ENCODE data around the gene ZNF408. TPM values are rescaled to one million over a fixed set of nuclear protein-coding genes. Genes with fewer than 3 reads are reported as not detected.

ZNF408 gene
- polyA plus RNA-seq, 1 donor from 2014 or later = 12.4 TPM

DNA sequence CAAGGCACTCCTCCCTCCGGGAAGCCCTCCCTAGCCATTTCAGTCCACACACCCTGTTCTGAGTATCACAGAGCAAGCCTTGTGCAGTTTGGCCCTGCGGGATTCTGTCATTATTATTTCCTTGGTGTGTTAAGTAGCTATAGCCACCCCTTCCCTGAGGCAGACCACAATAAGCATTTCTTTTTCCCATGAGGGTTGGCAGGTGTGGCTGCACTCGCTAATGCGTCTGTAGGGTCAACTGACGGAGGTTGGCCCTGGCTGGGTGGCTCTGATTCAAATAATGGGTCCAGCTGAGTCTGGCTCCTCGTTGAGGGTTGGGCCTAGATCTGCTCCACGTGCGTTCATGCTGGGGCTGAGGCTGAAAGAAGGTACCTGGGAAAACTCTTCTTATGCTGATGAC is 23.3 kb downstream of the ZNF408 start:
- H3K9me3 Mint-ChIP-seq = no peaks in the 10 kb centered on the region
- H3K4me3 Mint-ChIP-seq = no peak overlapping the region
- H3K36me3 Mint-ChIP-seq = no peaks in the 10 kb centered on the region
- no peak overlapping the region for H3K27ac Mint-ChIP-seq
- peaks cover 0 to 3% (median 0%) of the 10 kb centered on the region in 3 donors for H3K4me1 Mint-ChIP-seq
- no peaks in the 10 kb centered on the region for H3K27me3 Mint-ChIP-seq

DNA sequence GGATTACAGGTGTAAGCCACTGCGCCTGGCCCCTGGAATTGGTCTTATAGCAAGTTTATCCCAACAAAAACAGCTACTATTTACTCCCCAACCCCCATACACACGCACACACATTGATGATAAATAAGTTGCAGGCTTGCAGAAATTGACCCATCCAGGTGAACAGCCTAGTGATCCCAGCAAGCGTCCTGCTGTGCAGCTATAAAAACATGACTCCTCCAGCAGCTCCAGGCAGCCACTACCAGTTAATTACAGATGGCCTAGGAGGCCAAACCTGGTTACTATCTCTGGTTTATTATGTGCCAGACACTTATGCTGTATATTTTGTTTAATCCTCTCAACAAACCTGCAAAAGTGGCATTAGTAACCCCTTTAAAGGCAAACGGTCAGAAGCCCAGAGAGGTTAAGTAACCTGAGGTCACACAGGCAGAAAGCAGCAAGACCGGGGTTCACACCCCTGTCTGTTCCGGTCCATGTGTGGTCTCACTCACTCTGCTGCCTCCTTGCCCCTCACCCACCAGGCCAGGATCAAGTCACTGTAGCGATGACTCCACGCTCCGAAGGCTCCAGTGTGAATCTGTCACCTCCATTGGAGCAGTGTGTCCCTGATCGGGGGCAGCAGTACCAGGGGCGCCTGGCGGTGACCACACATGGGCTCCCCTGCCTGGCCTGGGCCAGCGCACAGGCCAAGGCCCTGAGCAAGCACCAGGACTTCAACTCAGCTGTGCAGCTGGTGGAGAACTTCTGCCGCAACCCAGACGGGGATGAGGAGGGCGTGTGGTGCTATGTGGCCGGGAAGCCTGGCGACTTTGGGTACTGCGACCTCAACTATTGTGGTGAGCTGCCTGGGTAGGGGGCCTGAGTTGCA is 24.7 kb downstream of the ZNF408 start:
- H3K4me1 Mint-ChIP-seq = peaks cover 0 to 3% (median 0%) of the 10 kb centered on the region in 3 donors
- no peaks in the 10 kb centered on the region for H3K27me3 Mint-ChIP-seq
- H3K9me3 Mint-ChIP-seq = no peaks in the 10 kb centered on the region
- no peak overlapping the region for H3K27ac Mint-ChIP-seq
- peaks cover 3% of the 10 kb centered on the region for H3K36me3 Mint-ChIP-seq
- no peak overlapping the region for H3K4me3 Mint-ChIP-seq

DNA sequence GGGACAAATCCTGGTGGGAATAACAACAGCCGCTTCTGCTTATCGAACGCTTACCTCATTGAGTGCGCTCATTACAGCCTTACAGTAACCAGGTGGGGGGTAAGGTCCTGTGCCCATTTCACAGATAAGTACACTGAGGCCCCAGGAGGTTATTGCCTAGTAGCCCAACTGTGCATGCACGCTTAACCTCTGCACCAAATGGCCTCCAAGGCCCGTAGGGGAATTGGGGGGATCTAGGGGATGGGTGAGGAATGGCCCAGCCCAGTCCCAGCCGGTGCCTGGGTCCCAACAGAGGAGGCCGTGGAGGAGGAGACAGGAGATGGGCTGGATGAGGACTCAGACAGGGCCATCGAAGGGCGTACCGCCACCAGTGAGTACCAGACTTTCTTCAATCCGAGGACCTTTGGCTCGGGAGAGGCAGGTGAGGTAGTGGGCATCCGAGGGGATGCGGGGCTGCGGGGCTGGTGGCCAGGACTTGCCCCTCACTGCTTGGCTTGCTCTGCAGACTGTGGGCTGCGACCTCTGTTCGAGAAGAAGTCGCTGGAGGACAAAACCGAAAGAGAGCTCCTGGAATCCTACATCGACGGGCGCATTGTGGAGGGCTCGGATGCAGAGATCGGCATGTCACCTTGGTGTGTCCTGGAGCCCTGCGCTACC is 25.5 kb downstream of the ZNF408 start:
- H3K27ac Mint-ChIP-seq = no peak overlapping the region
- H3K36me3 Mint-ChIP-seq = peaks cover 3% of the 10 kb centered on the region
- peaks cover 0 to 3% (median 0%) of the 10 kb centered on the region in 3 donors for H3K4me1 Mint-ChIP-seq
- no peaks in the 10 kb centered on the region for H3K27me3 Mint-ChIP-seq
- no peak overlapping the region for H3K4me3 Mint-ChIP-seq
- H3K9me3 Mint-ChIP-seq = no peaks in the 10 kb centered on the region

DNA sequence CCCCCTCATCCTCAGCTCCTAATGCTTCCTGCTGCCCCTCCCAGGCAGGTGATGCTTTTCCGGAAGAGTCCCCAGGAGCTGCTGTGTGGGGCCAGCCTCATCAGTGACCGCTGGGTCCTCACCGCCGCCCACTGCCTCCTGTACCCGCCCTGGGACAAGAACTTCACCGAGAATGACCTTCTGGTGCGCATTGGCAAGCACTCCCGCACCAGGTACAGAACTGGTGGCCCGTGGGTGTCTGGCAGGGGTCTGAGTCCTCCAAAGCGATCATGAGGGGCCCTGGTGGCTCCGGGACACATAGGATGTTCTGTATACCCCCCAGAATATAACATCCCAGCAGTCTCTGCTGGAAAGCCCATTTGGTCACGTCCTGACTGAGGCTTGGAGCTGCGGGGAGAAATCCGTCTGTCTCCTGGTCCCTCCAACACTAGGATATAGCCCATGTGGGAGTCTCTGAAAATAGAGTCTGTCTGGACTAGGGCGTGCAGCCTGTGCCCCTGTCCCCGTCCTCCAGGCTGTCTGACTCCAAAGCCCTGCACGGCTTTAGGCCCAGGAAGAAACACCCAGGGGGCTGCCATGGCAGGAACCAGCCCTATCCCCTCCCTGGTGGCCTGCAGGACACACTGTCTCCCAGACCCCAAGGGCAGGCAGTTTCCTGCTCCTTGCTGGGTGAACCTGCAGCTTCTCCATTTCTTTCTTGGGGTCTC is 27.3 kb downstream of the ZNF408 start:
- H3K27ac Mint-ChIP-seq = no peak overlapping the region
- no peaks in the 10 kb centered on the region for H3K9me3 Mint-ChIP-seq
- H3K27me3 Mint-ChIP-seq = no peaks in the 10 kb centered on the region
- H3K4me3 Mint-ChIP-seq = no peak overlapping the region
- H3K4me1 Mint-ChIP-seq = peaks cover 0 to 3% (median 0%) of the 10 kb centered on the region in 3 donors
- peaks cover 3% of the 10 kb centered on the region for H3K36me3 Mint-ChIP-seq

DNA sequence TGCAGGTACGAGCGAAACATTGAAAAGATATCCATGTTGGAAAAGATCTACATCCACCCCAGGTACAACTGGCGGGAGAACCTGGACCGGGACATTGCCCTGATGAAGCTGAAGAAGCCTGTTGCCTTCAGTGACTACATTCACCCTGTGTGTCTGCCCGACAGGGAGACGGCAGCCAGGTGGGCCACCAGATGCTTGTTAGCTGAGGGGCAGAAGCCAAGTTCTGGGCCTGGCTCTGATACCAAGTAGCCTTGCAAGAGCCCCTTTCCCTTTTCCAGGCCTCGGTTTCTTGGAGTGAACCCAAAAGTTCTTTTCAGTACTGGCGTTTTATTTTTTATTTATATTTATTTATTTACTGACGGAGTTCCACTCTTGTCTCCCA is 27.8 kb downstream of the ZNF408 start:
- H3K9me3 Mint-ChIP-seq = no peaks in the 10 kb centered on the region
- H3K4me1 Mint-ChIP-seq = peaks cover 0 to 3% (median 0%) of the 10 kb centered on the region in 3 donors
- no peaks in the 10 kb centered on the region for H3K27me3 Mint-ChIP-seq
- no peak overlapping the region for H3K27ac Mint-ChIP-seq
- peaks cover 3% of the 10 kb centered on the region for H3K36me3 Mint-ChIP-seq
- H3K4me3 Mint-ChIP-seq = no peak overlapping the region

DNA sequence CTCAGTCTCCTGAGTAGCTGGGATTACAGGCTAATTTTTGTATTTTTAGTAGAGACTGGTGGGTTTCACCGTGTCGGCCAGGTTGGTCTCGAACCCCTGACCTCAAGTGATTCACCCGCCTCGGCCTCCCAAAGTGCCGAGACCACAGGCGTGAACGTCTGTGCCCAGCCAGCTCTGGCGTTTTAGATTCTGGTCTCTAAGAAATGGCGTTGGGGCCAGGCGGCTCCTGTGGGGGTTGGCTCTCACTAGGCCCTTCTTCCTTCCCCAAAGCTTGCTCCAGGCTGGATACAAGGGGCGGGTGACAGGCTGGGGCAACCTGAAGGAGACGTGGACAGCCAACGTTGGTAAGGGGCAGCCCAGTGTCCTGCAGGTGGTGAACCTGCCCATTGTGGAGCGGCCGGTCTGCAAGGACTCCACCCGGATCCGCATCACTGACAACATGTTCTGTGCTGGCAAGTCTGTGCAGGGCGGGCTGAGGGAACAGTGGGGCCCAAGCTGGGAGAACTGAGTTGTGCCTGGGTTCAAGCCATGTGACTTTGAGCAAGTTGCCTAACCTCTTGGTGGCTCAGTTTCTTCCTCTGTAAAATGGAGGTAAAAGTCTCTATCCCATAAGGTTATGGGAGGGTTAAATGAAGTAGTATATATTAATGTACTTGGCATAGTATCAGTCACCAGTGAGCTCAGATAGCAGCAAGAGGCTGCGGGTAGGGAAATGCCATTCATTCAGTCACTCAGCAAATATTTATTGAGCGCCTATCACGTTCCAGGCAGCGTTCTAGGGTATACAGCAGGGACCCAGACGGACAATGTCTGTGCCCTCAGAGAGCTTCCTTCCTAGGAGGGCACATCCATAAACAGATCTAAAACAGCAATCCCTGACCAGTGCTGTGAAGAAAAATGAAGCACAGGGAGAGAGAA is 28.5 kb downstream of the ZNF408 start:
- H3K27me3 Mint-ChIP-seq = no peaks in the 10 kb centered on the region
- H3K9me3 Mint-ChIP-seq = no peaks in the 10 kb centered on the region
- H3K4me1 Mint-ChIP-seq = no peaks in the 10 kb centered on the region
- no peak overlapping the region for H3K27ac Mint-ChIP-seq
- peaks cover 3% of the 10 kb centered on the region for H3K36me3 Mint-ChIP-seq
- H3K4me3 Mint-ChIP-seq = no peak overlapping the region

DNA sequence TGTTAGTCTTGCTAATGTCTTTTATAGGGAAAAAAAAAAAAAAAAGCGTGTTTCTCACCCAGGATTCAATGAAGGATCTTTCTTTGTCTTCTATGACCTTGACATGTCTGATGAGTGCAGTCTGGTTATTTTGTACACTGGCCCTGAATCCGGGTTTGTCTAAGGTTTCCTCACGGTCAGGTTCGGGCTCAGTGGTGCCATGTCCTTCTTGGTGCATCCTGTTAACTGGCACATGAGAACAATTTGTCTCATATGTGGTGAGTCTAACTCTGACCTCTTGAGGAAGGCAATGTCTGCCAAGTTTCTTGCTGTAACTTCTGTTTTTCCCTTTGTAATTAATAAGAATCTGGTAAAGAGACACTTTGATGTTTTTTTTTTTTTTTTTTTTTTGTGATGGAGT is 30.7 kb downstream of the ZNF408 start:
- H3K27ac Mint-ChIP-seq = no peak overlapping the region
- no peaks in the 10 kb centered on the region for H3K9me3 Mint-ChIP-seq
- no peaks in the 10 kb centered on the region for H3K4me1 Mint-ChIP-seq
- H3K4me3 Mint-ChIP-seq = no peak overlapping the region
- H3K27me3 Mint-ChIP-seq = no peaks in the 10 kb centered on the region
- peaks cover 3% of the 10 kb centered on the region for H3K36me3 Mint-ChIP-seq

DNA sequence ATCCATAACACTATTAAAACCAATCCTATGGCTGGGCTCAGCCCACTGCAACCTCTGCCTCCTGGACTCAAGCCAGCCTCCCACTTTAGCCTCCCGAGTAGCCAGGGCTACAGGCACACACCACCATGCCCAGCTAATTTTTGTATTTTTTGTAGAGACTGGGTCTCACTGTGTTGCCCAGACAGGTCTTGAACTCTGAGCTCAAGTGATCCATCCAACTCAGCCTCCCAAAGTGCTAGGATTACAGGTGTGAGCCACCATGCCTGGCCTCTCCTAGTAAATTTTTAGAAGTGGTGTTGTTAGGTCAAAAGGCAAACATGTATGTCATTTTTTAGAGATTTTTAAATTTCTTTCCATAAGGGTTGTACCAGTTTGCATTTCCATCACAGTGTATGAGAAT is 32.4 kb downstream of the ZNF408 start:
- no peaks in the 10 kb centered on the region for H3K9me3 Mint-ChIP-seq

DNA sequence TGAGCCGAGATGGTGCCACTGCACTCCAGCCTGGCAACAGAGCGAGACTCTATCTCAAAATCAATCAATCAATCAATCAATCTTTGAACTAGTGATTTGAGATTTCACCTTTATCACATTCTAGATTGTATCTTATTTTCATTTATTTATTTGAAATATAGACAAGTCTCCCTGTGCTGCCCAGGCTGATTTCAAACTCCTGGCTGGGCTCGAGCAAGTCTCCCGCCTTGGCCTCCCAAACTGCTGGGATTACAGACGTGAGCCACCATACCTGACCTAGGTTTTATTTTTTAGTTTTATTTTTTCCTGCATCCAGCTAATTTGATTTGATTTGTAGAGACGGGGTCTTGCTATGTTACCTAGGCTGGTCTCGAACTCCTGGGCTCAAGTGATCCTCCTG is 35.3 kb downstream of the ZNF408 start:
- Mint-ChIP-seq H3K27ac (no peak overlapping the region), H3K4me3 (no peak overlapping the region), H3K9me3 (no peaks in the 10 kb centered on the region), H3K27me3 (no peaks in the 10 kb centered on the region), H3K4me1 (no peaks in the 10 kb centered on the region), H3K36me3 (no peaks in the 10 kb centered on the region)

More for the DNA sequence above, 32.4 kb downstream of the ZNF408 start:
- no peaks in the 10 kb centered on the region for H3K27me3 Mint-ChIP-seq
- H3K36me3 Mint-ChIP-seq = peaks cover 3% of the 10 kb centered on the region
- no peak overlapping the region for H3K27ac Mint-ChIP-seq
- H3K4me3 Mint-ChIP-seq = no peak overlapping the region
- no peaks in the 10 kb centered on the region for H3K4me1 Mint-ChIP-seq

DNA sequence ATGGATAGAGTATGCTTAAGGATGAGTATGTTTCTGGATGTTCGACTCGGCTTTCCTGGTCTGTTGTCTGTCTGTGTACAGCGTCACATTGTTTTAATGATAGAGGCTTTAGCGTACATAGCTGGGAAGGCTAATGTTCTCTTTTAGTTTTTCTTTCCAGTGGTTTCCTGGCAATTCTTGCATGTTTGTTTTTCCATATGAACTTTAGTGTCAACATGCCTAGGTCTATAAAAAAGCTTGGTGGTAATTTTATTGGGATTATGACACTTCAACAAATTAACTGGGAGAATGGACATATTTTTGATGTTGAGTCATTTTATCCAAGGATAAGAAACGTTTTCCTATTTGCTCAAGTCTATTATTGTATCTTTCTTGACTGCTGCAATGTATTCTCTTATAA is 35.8 kb downstream of the ZNF408 start:
- H3K4me1 Mint-ChIP-seq = no peaks in the 10 kb centered on the region
- no peaks in the 10 kb centered on the region for H3K27me3 Mint-ChIP-seq
- no peak overlapping the region for H3K4me3 Mint-ChIP-seq
- peaks cover 2% of the 10 kb centered on the region for H3K36me3 Mint-ChIP-seq
- no peak overlapping the region for H3K27ac Mint-ChIP-seq
- no peaks in the 10 kb centered on the region for H3K9me3 Mint-ChIP-seq

DNA sequence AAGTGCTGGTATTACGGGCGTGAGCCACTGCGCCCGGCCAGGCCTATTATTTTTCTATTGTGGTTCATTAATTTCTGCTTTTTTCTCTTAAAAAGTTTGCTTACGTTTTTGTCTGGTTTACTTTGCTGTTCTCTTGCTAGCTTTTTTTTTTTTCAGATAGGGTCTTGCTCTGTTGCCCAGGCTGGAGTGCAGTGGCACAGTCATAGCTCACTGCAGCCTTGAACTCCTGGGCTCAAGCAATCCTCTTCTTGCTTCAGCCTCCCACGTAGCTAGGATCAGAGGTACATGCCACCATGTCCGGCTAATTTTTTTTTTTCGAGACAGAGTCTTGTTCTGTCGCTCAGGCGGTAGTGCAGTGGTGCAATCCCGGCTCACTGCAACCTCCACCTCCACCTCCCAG is 36.9 kb downstream of the ZNF408 start:
- H3K27me3 Mint-ChIP-seq = no peaks in the 10 kb centered on the region
- no peak overlapping the region for H3K4me3 Mint-ChIP-seq
- no peak overlapping the region for H3K27ac Mint-ChIP-seq
- H3K4me1 Mint-ChIP-seq = no peaks in the 10 kb centered on the region
- peaks cover 6% of the 10 kb centered on the region for H3K36me3 Mint-ChIP-seq
- no peaks in the 10 kb centered on the region for H3K9me3 Mint-ChIP-seq

DNA sequence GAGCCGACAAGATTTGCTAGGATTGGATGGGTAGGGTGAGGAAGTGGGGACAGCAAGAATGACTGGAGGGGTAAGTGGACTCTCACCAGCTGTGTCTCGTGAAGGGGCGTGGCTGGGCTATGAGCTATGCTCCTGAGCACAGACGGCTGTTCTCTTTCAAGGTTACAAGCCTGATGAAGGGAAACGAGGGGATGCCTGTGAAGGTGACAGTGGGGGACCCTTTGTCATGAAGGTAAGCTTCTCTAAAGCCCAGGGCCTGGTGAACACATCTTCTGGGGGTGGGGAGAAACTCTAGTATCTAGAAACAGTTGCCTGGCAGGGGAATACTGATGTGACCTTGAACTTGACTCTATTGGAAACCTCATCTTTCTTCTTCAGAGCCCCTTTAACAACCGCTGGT is 38.1 kb downstream of the ZNF408 start:
- peaks cover 9% of the 10 kb centered on the region for H3K36me3 Mint-ChIP-seq
- no peaks in the 10 kb centered on the region for H3K27me3 Mint-ChIP-seq
- no peak overlapping the region for H3K27ac Mint-ChIP-seq
- H3K4me3 Mint-ChIP-seq = peak overlapping the region in 1 of 4 donors; percentile 21
- H3K9me3 Mint-ChIP-seq = no peaks in the 10 kb centered on the region
- H3K4me1 Mint-ChIP-seq = no peaks in the 10 kb centered on the region

DNA sequence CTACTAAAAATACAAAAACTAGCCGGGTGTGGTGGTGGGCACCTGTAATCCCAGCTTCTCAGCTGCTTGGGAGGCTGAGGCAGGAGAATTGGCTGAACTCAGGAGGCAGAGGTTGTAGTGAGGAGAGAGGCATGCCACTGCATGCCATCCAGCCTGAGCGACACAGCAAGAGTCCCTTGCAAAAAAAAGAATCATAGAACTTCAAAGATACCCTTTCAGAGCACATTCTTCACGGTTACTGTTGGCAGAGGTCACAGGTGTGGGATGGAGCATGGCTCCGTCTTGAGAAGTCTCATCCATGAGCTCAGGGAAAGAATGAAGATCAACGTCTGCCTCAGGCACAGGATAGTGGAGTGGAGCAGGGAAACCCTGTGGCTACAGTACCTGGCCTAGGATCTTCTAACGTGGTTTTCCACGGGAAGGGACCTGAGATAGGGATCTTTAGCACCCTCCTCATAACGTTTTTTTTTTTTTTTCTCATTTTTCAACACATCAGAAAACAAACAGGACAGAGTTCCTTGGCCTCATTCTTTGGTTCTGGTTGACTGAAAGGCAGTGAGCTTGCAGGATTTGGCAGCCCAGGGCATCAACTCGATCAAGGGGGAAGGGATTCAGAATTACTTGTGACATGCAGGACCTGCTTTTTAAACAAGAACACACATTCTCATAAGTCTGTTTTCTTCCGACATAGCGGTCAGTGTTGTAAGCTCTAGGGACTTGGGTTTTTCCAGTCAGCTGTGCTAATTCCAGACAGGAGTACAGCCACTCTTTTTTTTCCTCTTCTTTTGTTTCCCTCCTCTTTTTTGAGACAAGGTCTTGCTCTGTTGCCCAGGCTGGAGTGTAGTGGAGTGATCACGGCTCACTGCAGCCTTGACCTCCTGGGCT is 41.0 kb downstream of the ZNF408 start:
- Mint-ChIP-seq H3K4me3 (no peak overlapping the region), H3K4me1 (no peaks in the 10 kb centered on the region), H3K9me3 (no peaks in the 10 kb centered on the region), H3K27me3 (no peaks in the 10 kb centered on the region), H3K36me3 (peaks cover 15% of the 10 kb centered on the region), H3K27ac (no peak overlapping the region)

DNA sequence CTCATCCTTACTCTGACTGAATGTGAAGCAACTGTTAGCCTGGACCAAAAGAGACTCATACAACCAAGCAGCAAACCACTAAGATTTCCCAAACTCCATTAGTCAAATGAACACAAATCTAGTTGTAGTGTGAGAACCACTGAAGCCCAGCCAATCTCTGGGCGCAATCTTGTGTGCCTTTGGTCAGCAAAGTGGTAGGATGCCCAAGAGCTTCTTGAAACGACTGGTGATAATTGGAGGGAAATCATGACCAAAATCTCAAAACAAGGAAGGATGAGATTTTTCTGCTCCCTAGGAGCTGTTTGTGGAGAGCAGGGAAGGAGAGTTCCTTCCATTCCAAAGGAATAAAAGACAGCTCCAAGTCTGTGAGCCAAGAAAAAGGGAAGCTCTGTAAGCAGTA is 42.2 kb downstream of the ZNF408 start:
- H3K4me3 Mint-ChIP-seq = no peak overlapping the region
- peak overlapping the region in 1 of 3 donors; percentile 16 for H3K27ac Mint-ChIP-seq
- no peaks in the 10 kb centered on the region for H3K9me3 Mint-ChIP-seq
- no peaks in the 10 kb centered on the region for H3K27me3 Mint-ChIP-seq
- peaks cover 15% of the 10 kb centered on the region for H3K36me3 Mint-ChIP-seq
- H3K4me1 Mint-ChIP-seq = no peaks in the 10 kb centered on the region

Measured in IgD-negative memory B cell (primary cell).